GM12878 (cell line): Measurements from ENCODE around the gene CBFB. TPM values are rescaled to one million over a fixed set of nuclear protein-coding genes. Genes with fewer than 3 reads are reported as not detected.

Experiments used
- ATAC-seq: fragments of 200-7000 bp; cut with Tn5 transposase; 3 replicates; pipeline ENCODE4 v1.9.1; 2020; ENCODE audit warnings: mild to moderate bottlenecking, moderate library complexity
- BruUV-seq: library from RNA; stranded (reverse); fragments of 400-500 nt; replicated peaks from 2 replicates; lab custom pipeline; 2021; lab: Mats Ljungman, UMichigan
- CTCF ChIA-PET: fragments of 300-600 bp; sonication (Branson Sonifier 250); formaldehyde crosslinking; extraction: SDS; loops from one replicate; lab custom pipeline; 2021; ENCODE audit warnings: inconsistent platforms; lab: Yijun Ruan, JAX
- POLR2A ChIA-PET: fragments of 350-600 bp; formaldehyde crosslinking; extraction: SDS; loops from one replicate; lab custom pipeline; 2021; ENCODE audit warnings: inconsistent platforms; lab: Charles Lee
- RAD21 ChIA-PET: fragments of 300-600 bp; sonication (Branson Sonifier 250); formaldehyde crosslinking; loops from one replicate; lab custom pipeline; 2023; ENCODE audit warnings: antibody characterized with exemption; ENCODE audit not compliant: unreplicated experiment; lab: Charles Lee
- SMC1A ChIA-PET: fragments of 300-600 bp; sonication (Branson Sonifier 250); formaldehyde crosslinking; loops from one replicate; lab custom pipeline; 2023; ENCODE audit not compliant: unreplicated experiment, uncharacterized antibody; lab: Charles Lee
- DNase-seq: peaks from one replicate; pipeline ENCODE4 v3.0.0-alpha.2; 2011; ENCODE audit warnings: low read depth, low spot score
- FAIRE-seq: peaks from 3 replicates; lab custom pipeline; 2011; peaks lifted over from hg19 to GRCh38; lab: Jason Lieb, UNC
- H2AFZ ChIP-seq: 2 replicates; pipeline ENCODE4 v1.6.0; 2011; ENCODE audit warnings: low read depth, low read length, control low read depth; ENCODE audit not compliant: control insufficient read depth
- H3K27ac ChIP-seq: 2 replicates; pipeline ENCODE4 v1.5.1; 2011; ENCODE audit warnings: control low read depth; ENCODE audit not compliant: control insufficient read depth, insufficient read depth
- H3K27me3 ChIP-seq, 2 experiments: replicated peaks in 1 of 2; 2 replicates each; pipeline versions ENCODE4 v1.6.0 to v1.6.1; 2011; ENCODE audit warnings: low read length in 1 of 2; ENCODE audit not compliant: control insufficient read depth in 2 of 2, insufficient read depth in 2 of 2
- H3K36me3 ChIP-seq, 2 experiments: 2 replicates each; pipeline ENCODE4 v1.5.1; 2011; ENCODE audit warnings: low read length in 1 of 2; ENCODE audit not compliant: control insufficient read depth in 2 of 2, insufficient read depth in 2 of 2
- H3K4me1 ChIP-seq: 2 replicates; pipeline ENCODE4 v1.6.1; 2011; ENCODE audit warnings: mild to moderate bottlenecking, low read length, moderate library complexity, mixed read lengths; ENCODE audit not compliant: control insufficient read depth, insufficient read depth
- H3K4me2 ChIP-seq: 2 replicates; pipeline ENCODE4 v1.6.0; 2011; ENCODE audit warnings: control low read depth; ENCODE audit not compliant: control insufficient read depth, insufficient read depth
- H3K4me3 ChIP-seq: fragments of 200-600 bp; sonication (generic); 2 replicates; pipeline ENCODE4 v1.5.1; 2016
- H3K79me2 ChIP-seq: 2 replicates; pipeline ENCODE4 v1.6.0; 2011; ENCODE audit warnings: low read length; ENCODE audit not compliant: control insufficient read depth, insufficient read depth
- H3K9ac ChIP-seq: 2 replicates; pipeline ENCODE4 v1.8.0; 2011; ENCODE audit warnings: low read length, control low read depth, mixed read lengths; ENCODE audit not compliant: control insufficient read depth, insufficient read depth
- H3K9me3 ChIP-seq: replicated peaks from 3 replicates; pipeline ENCODE4 v1.5.1; 2011; ENCODE audit warnings: mild to moderate bottlenecking, low read length; ENCODE audit not compliant: control insufficient read depth, insufficient read depth
- H4K20me1 ChIP-seq: 2 replicates; pipeline ENCODE4 v1.6.0; 2011; ENCODE audit not compliant: control insufficient read depth, insufficient read depth
- CBX5 ChIP-seq: sonication (generic); IDR thresholded peaks from 2 replicates; pipeline ENCODE4 v1.6.1; 2016; ENCODE audit warnings: low read depth, moderate library complexity, mild to moderate bottlenecking, inconsistent platforms
- CHD4 ChIP-seq: fragments of 200-600 bp; sonication (generic); IDR thresholded peaks from 2 replicates; pipeline ENCODE4 v1.6.1; 2016; ENCODE audit warnings: mild to moderate bottlenecking
- E4F1 ChIP-seq: fragments of 450-650 bp; IDR thresholded peaks from 2 replicates; pipeline ENCODE4 v1.6.1; 2018; ENCODE audit warnings: borderline replicate concordance, mild to moderate bottlenecking; ENCODE audit not compliant: partially characterized antibody
- IRF5 ChIP-seq: fragments of 450-650 bp; IDR thresholded peaks from 2 replicates; pipeline ENCODE4 v1.6.1; 2017; ENCODE audit warnings: borderline replicate concordance
- NFYB ChIP-seq: IDR thresholded peaks from 2 replicates; pipeline ENCODE4 v1.6.1; 2011; ENCODE audit warnings: low read depth, mild to moderate bottlenecking, low read length, improper control_type of control experiment, moderate library complexity; ENCODE audit not compliant: insufficient read depth
- NR2C1 ChIP-seq: fragments of 450-650 bp; IDR thresholded peaks from 2 replicates; pipeline ENCODE4 v1.6.1; 2017; ENCODE audit warnings: antibody characterized with exemption, mild to moderate bottlenecking, moderate library complexity
- PKNOX1 ChIP-seq: fragments of 450-650 bp; IDR thresholded peaks from 2 replicates; pipeline ENCODE4 v1.6.1; 2016; ENCODE audit warnings: mild to moderate bottlenecking
- PML ChIP-seq: IDR thresholded peaks from 2 replicates; pipeline ENCODE4 v1.6.1; 2012; ENCODE audit warnings: low read length, inconsistent platforms
- RB1 ChIP-seq: fragments of 450-650 bp; formaldehyde crosslinking; IDR thresholded peaks from 2 replicates; pipeline ENCODE4 v1.6.1; 2017; ENCODE audit warnings: mild to moderate bottlenecking, borderline replicate concordance
- RCOR1 ChIP-seq: conservative IDR thresholded peaks from 2 replicates; pipeline ENCODE4 v1.6.1; 2012; ENCODE audit warnings: low read depth, low read length, improper control_type of control experiment
- REST ChIP-seq: IDR thresholded peaks from 2 replicates; pipeline ENCODE4 v1.6.1; 2012; ENCODE audit warnings: mild to moderate bottlenecking, low read depth, low read length
- SP1 ChIP-seq: IDR thresholded peaks from one replicate; pipeline ENCODE4 v1.6.1; 2011; ENCODE audit warnings: low read depth, low read length
- SUPT20H ChIP-seq: IDR thresholded peaks from 2 replicates; pipeline ENCODE4 v1.6.1; 2011; ENCODE audit warnings: low read depth, mild to moderate bottlenecking, low read length, moderate library complexity, borderline replicate concordance; ENCODE audit not compliant: control insufficient read depth
- TARDBP ChIP-seq: IDR thresholded peaks from 2 replicates; pipeline ENCODE4 v1.6.1; 2016; ENCODE audit warnings: borderline replicate concordance
- TCF3 ChIP-seq: IDR thresholded peaks from 2 replicates; pipeline ENCODE4 v1.6.1; 2012; ENCODE audit warnings: low read depth, mild to moderate bottlenecking, low read length, borderline replicate concordance; ENCODE audit not compliant: insufficient read depth
- WRNIP1 ChIP-seq: IDR thresholded peaks from 2 replicates; pipeline ENCODE4 v1.6.1; 2011; ENCODE audit warnings: low read depth, low read length, improper control_type of control experiment, borderline replicate concordance
- in situ Hi-C: fragments of 300-500 bp; cut with MboI; formaldehyde crosslinking; loops from 9 replicates; pipeline ENCODE4 v1.14.3; 2018; ENCODE audit warnings: mixed read lengths
- intact Hi-C: fragments of 100-400 bp; cut with micrococcal nuclease; formaldehyde crosslinking; loops from one replicate; pipeline ENCODE4 v1.14.2; 2022; ENCODE audit not compliant: unreplicated experiment
- polyA plus RNA-seq, 11 experiments: library from polyadenylated mRNA; depleted of rRNA in 4 of 11; unstranded in 6 of 11; stranded (reverse) in 5 of 11; fragments of >200 nt; fragmentation: Nextera tagmentation in 4 of 11; fragmentation: Illumina TruSeq in 1 of 11; extraction: Ambion mirVana in 4 of 11; extraction: Trizol in 1 of 11; gene quantifications; 1 replicate in 1 of 11; 2 replicates in 10 of 11; pipeline versions ENCODE4 v1.2.1 to v1.2.3, GENCODE V29; 2011 to 2016; ENCODE audit warnings: inconsistent platforms in 2 of 11, missing spikeins in 2 of 11, low read depth in 1 of 11
- total RNA-seq, 4 experiments: library from RNA; depleted of rRNA in 3 of 4; stranded (reverse); fragments of >200 nt in 3 of 4; fragmentation: Illumina TruSeq in 1 of 4; extraction: Trizol in 1 of 4; gene quantifications; 2 replicates each; pipeline versions ENCODE4 v1.2.1 to v1.2.3, GENCODE V29; 2013 to 2021

Gene CBFB
- total and polyA plus RNA-seq, 10 of the 15 experiments (the other 5 are each of a cell fraction or from before 2014, with no cell fraction given), result 25.3 to 83.8 (median 65.7) TPM

- TF ChIP-seq IRF5 (no peak), SUPT20H (no peak), E4F1 (no peak), PKNOX1 (no peak), TCF3 (no peak), NR2C1 (no peak)
Observed at GRCh38 chr16:67087291-67087690, 58.3 kb downstream of the CBFB start (continued).

- RAD21 ChIA-PET, result no interaction called here
- TF ChIP-seq CBX5 (no peak), SP1 (no peak), WRNIP1 (no peak), REST (no peak), NFYB (no peak), RB1 (no peak), TARDBP (no peak), CHD4 (no peak), RCOR1 (no peak), PML (no peak)
Observed at GRCh38 chr16:67087803-67088202, 58.9 kb downstream of the CBFB start.

More at GRCh38 chr16:67087803-67088202, 58.9 kb downstream of the CBFB start:
- Histone ChIP-seq H3K27ac (no peak overlapping the region), H4K20me1 (no peaks in the 10 kb centered on the region), H3K36me3 (peaks cover 4% of the 10 kb centered on the region in 2 experiments; a peak in 3 of 4 replicates), H3K4me1 (peaks cover 28% of the 10 kb centered on the region), H3K79me2 (peaks cover 3% of the 10 kb centered on the region), H3K27me3 (no peaks in the 10 kb centered on the region), H3K4me2 (no peak overlapping the region), H3K9ac (no peak overlapping the region), H3K4me3 (no peak overlapping the region), H2AFZ (no peak overlapping the region), H3K9me3 (no peaks in the 10 kb centered on the region)
- DNase-seq, result no peak
- CTCF ChIA-PET, result interaction anchor here (1.8 to 2.6 kb wide), 3 partner anchors 8 to 70 kb away, joined by 7 to 11 read pairs (median 7); no protein-coding TSS in a partner anchor
- no TSS peak for BruUV-seq
- POLR2A ChIA-PET, result interaction anchor here (1.2 to 1.3 kb wide), 2 partner anchors 47 to 57 kb away, joined by 3 read pairs; no protein-coding TSS in a partner anchor
- SMC1A ChIA-PET, result interaction anchor here (1.7 kb wide), 1 partner anchor 12 kb away, joined by 6 read pairs; no protein-coding TSS in a partner anchor
- in situ Hi-C loops, result no loop called here
- intact Hi-C loops, result no loop called here
- FAIRE-seq, result no peak
- no peak for ATAC-seq
